ENCODE measurements around the gene PITPNM3. TPM values are rescaled to one million over a fixed set of nuclear protein-coding genes. Genes with fewer than 3 reads are reported as not detected.
A peak's percentile ranks its signal among the peaks of the same experiment; 100 is the strongest.

PITPNM3 gene
- total and polyA plus RNA-seq, 2 experiments from 2014 or later, result 1.0 to 1.5 TPM

- Histone ChIP-seq H3K27me3 (ENCODE audit: insufficient read depth) (no peaks in the 10 kb centered on the region), H3K79me2 (replicated peaks; ENCODE audit: insufficient read depth) (no peaks in the 10 kb centered on the region), H3K4me2 (0 out of 2 replicates have a peak within 1 kb of the TSS, but pooled peaks have one; percentile 43), H3K27ac (ENCODE audit: low read depth) (no peak within 1 kb of the TSS), H4K20me1 (replicated peaks; ENCODE audit: insufficient read depth) (no peaks in the 10 kb centered on the region), H2AFZ (peak within 1 kb of the TSS; percentile 89), H3K36me3 (ENCODE audit: insufficient read depth) (0 out of 2 replicates have a peak, but pooled peaks cover 3% of the 10 kb centered on the region), H3K4me1 (ENCODE audit: insufficient read depth) (peaks cover 19% of the 10 kb centered on the region), H3F3A (replicated peaks; ENCODE audit: low read depth) (no peaks in the 10 kb centered on the region), H3K9me2 (ENCODE audit: insufficient read depth) (0 out of 2 replicates have a peak, but pooled peaks cover 3% of the 10 kb centered on the region), H3K4me3 (no peak within 1 kb of the TSS)
- ATAC-seq, result peak; percentile 33
- H3K4me1 Mint-ChIP-seq, result peaks cover 32% of the 10 kb centered on the region
- DNase-seq (ENCODE audit: low spot score), result peak; percentile 44
- H3K9me3 Mint-ChIP-seq, result peaks cover 15% of the 10 kb centered on the region
- peaks cover 9% of the 10 kb centered on the region; the same call in 2 of the 3 replicates for H3K36me3 Mint-ChIP-seq (ENCODE audit: low read depth)
- H3K4me3 Mint-ChIP-seq, result no peak within 1 kb of the TSS
- no peak for TF ChIP-seq ZNF462 (CRISPR knock-in tag; IDR thresholded peaks at IDR 0.05)
- TF ChIP-seq POLR2AphosphoS5 (IDR thresholded peaks at IDR 0.05; ENCODE audit: low read depth), result no peak
- no peak for TF ChIP-seq ETS1 (IDR thresholded peaks at IDR 0.05)
- no peak for TF ChIP-seq REST (IDR thresholded peaks at IDR 0.05; ENCODE audit: unreplicated experiment)
- no peak for TF ChIP-seq EZH2phosphoT487 (IDR thresholded peaks at IDR 0.05; ENCODE audit: unreplicated experiment)
- TF ChIP-seq ZNF331 (CRISPR knock-in tag; IDR thresholded peaks at IDR 0.05; ENCODE audit: low read depth), result no peak
- no peak for TF ChIP-seq JUNB (IDR thresholded peaks at IDR 0.05; ENCODE audit: unreplicated experiment)
- TF ChIP-seq CTCF (conservative IDR thresholded peaks at IDR 0.05; ENCODE audit: low read depth in 2 of 2), result no peak
- 0 out of 2 replicates have a peak within 1 kb of the TSS, but pooled peaks have one; percentile 72 for H3K27ac Mint-ChIP-seq
- peaks cover 6% of the 10 kb centered on the region for H3K27me3 Mint-ChIP-seq (ENCODE audit: insufficient read depth, low read depth, poor library complexity)
Measured at GRCh38 chr17:6435051-6435450, 121.3 kb downstream of the PITPNM3 start, which contains the start of gene AIPL1. Gene AIPL1, minus strand, starts transcription at chr17:6435121. Its CDS starts 17 bp downstream, at chr17:6435104.
